Keratinocyte (primary cell): ENCODE results near the gene CEP170B.

Experiments
- CTCF ChIP-seq, 3 experiments: IDR thresholded peaks in 1 of 3; conservative IDR thresholded peaks in 1 of 3; optimal IDR thresholded peaks in 1 of 3; 2 replicates in 2 of 3; 3 replicates in 1 of 3; pipeline versions ENCODE3 to v1.5.1; 2011; ENCODE audit warnings: low read length in 3 of 3, mild to moderate bottlenecking in 3 of 3, moderate library complexity in 2 of 3, control low read depth in 1 of 3, inconsistent platforms in 1 of 3; ENCODE audit not compliant: insufficient read depth in 2 of 3; ENCODE audit errors: extremely low read depth in 1 of 3
- EZH2 ChIP-seq: IDR thresholded peaks from one replicate; pipeline ENCODE4 v1.6.1; 2012; ENCODE audit warnings: inconsistent platforms, mild to moderate bottlenecking, low read length, moderate library complexity

- peak; percentile 48 to 80 (median 75) for TF ChIP-seq CTCF (optimal IDR thresholded peaks at IDR 0.05 in 1 of 3, IDR thresholded peaks at IDR 0.05 in 1 of 3, conservative IDR thresholded peaks at IDR 0.05 in 1 of 3; ENCODE audit: extremely low read depth in 1 of 3, insufficient read depth in 2 of 3, low read length in 3 of 3)
- TF ChIP-seq EZH2: no peak
Observed at GRCh38 chr14:104820669-104821228, 44.3 kb upstream of the CEP170B start.
